CD4-positive, alpha-beta T cell treated with Interleukin-2 at 100 ng/mL for 4 hours (primary cell): ENCODE results near the gene RNF39.
A peak's percentile ranks its signal among the peaks of the same experiment; 100 is the strongest.
"Not testable (repeated sequence)": the region's sequence is repeated elsewhere in the genome, so short reads cannot be mapped to it uniquely, and the experiment has no call there.

Experiments
- DNase-seq: peaks from one replicate; pipeline ENCODE4 v3.0.0-alpha.2; 2020; ENCODE audit warnings: low spot score

Gene RNF39

DNA sequence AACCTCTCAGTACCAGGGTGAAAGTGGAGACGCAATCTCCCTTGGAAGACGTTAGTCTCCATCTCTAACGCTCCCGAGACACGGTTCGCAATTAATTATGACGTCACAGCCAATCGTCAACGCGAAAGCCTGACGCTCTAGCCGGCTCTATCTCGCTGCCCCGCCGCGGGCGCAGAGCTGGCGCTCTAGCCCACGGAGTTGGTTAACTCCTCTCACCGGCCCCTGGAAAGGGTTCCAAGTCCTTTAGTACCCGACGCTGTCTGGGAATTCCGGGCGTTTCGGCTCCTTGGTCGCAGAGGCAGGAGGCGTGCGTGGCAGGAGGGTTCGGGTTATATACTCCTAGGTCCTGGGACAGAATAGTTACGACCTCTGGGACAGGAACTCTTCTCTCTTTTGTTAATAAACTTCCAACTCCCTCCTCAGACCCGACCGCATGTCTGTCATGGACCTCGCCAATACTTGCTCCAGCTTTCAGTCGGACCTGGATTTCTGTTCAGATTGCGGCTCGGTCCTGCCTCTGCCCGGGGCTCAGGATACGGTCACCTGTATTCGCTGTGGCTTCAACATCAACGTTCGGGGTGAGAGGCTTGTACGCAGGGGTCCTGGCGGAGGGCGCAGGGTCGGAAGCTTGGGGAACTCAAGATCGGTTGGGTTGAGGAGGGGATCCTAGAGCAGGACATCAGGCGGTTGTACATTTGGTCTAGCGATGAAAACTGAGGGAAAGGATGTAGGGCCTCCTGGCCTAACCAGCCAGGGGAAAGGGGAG lies 14.3 kb downstream of the RNF39 start, which contains the start of gene POLR1H:
Gene POLR1H, plus strand, starts transcription at position 174 of the 766 bp plus-strand sequence. Its CDS starts 260 bp downstream, at position 434.
- peak; percentile 94 for DNase-seq

DNA sequence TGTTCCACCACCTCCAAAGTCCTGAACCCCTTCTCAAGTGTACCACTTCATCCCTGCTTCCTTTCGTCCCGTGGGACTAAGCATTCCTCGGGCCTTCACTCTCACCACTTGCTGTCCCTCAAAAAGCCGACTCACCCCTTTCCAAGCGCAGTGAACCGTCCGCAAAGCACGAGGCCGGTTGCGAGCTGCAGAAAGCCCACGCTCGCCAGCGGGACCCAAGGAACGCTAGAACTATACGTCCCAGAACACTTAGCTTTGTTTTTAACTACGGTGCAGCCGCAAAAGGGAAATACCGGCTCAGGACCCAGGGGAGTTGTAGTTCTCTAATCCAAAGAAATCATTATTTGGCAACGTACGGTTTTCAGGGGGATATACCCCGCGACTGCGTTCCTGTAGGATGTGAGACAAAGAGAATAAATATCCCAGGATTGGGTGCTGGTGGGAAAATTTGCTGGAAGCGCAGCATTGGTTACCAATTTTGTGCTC lies 14.9 kb downstream of the RNF39 start:
- no peak for DNase-seq

DNA sequence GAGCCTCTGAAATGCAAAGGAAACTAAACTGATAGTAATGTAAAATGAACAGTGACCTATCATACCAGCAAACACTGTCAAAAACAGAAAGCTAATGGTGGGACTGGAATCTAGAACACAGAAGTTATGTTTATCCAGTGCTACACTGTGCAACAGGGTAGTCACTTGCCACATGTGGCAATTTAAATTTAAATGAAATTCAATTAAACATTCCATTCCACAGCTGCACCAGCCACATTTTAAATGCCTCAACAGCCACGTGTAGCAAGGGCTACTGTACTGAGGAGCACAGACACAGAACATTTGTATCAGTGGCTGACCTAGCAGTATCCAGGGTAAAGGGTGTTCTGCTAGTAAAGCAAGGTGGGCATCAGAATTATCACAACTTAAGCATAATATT lies 20.1 kb downstream of the RNF39 start:
- no peak for DNase-seq

DNA sequence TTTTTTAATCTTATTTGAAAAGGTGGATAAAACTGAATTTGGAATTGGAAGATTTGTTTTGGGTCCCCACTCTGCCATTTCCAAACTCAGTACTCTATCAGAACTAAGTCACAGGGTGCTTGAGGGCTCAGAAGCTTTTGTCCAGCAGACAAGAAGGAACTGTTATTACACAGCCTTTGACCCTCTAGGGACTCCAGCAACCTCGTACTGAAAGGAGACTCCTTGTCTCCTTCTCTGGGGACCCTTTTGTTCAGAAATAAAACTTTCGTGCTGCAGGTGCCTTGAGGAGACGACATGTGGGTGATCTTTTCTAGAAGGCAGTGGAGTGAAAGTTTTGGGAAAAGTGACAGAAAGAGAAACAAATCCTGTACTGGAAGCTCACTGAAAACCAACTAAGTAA lies 21.9 kb downstream of the RNF39 start:
- no peak for DNase-seq

DNA sequence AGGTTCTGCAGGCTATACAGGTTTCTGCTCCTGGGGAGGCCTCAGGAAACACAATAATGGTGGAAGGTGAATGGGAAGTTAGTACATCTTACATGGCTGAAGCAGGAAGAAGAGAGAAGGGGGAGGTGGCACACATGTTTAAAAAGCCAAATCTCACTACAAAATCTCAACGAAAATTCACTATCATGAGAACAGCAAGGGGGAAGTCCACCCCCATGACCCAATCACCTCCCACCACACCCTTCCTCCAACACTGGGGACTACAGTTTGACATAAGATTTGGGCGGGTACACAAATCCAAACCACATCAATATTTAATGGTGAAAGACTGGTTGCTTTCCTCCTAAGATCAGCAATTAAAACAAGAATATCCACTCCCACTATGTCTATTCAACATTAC lies 28.3 kb downstream of the RNF39 start:
- DNase-seq, result no peak

DNA sequence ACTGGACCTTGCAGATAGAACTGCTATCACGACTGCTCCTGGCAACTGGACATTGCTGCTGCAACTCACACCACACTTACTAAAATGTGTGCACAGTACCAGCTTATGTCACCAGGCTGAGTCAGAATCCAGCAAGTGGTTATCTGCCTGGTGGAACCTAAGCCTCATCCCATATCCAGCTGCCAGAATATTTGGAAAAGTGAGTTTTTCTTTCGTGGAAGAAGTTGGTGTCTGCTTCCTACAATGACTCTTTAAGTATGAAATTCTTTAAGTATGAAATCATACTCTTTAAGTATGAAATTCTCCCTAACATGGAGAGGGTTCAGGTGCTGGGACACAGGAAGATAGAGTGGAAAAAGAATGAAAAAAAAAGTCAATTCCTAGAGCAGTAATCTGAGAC lies 30.9 kb downstream of the RNF39 start:
- DNase-seq, result no peak

DNA sequence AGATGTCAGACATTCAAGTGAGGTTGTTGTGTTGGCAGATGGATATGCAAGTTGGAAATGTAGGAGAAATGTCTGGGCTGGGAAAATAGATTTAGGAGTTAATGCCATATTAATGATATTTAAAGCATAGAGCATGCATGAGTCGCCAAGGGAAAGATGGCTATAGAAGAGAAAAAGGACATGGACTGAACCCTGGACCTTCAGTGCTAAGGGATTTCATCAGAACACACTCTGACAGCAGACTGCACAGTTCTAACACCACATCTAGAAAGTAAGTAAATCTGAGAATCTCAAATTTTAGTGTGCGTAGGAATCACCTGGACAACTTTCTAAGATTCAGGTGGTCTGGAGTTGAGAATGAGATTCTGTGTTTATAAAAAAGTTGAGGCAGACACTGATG lies 31.8 kb downstream of the RNF39 start:
- no peak for DNase-seq

DNA sequence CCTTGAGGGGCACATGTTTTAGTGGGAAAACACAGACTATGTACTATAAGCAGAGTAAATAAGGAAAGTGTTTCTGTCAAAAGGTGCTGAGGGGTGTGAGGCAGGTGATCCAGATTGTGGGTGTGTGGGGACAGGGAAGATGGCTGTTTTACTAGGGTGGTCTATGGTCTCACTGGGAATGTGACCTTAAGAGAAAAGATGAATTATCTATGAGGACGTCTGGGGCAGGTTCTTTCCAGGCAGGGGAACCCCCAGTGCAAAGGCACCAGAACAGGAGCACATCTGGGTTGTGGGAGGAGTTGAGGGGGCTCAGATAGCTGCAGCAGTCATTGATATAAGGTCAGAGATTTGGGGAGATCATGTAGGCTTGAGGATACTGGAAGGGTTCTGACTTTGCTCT lies 32.7 kb downstream of the RNF39 start:
- no peak for DNase-seq

DNA sequence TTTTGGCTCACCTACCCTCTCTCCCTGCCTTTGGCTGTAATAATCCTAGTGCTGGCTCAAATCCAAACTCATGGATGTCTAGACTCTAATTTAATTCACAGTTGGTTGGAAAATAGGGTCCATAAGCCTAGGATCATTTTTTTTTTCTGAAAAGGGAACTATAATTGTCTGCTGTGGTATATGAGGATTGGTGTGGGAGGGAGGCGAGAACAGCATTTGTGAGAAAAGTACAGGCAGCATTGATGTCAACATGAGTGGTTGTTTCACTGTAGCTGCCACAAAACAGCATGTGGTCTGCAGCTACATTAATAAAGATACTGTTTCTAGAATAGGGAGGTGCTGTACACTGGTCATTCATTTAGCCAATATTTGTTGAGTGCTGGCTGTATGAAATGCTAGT lies 33.1 kb downstream of the RNF39 start:
- no peak for DNase-seq

DNA sequence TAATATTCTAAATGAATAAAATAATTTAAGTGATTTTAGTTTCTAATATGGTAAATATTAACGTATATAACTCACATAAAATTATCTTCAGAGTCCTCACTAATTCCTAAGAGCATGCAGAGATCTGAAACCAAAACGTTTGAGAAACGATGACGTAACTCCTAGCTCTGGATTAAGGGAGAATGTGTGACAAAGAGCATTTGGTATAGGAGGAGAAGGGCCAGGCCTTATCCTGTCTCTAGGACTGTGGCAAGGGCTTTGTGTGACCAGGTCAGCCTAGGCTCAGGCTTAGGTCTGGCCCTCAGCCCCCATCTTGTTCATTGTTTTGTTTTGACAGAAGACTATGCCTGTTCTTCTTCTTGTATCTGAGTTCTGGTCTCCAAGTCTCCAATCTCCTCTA lies 33.7 kb downstream of the RNF39 start:
- DNase-seq, result no peak

DNA sequence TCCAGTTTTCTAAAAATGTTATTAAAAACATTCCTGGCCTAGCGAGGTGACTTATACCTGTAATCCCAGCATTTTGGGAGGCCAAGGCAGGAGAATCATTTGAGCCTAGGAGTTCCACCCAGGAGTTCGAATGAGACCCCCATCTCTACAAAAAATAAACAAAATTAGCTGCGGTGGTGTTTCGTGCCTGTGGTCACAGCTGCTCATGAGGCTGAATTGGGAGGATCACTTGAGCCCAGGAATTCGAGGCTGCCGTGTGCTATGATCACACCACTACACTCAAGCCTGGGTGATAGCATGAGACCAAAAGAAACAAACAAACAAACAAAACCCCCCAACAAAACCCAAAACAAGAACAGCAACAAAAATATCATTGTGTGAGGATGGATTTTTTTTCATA lies 34.3 kb downstream of the RNF39 start:
- DNase-seq, result no peak

DNA sequence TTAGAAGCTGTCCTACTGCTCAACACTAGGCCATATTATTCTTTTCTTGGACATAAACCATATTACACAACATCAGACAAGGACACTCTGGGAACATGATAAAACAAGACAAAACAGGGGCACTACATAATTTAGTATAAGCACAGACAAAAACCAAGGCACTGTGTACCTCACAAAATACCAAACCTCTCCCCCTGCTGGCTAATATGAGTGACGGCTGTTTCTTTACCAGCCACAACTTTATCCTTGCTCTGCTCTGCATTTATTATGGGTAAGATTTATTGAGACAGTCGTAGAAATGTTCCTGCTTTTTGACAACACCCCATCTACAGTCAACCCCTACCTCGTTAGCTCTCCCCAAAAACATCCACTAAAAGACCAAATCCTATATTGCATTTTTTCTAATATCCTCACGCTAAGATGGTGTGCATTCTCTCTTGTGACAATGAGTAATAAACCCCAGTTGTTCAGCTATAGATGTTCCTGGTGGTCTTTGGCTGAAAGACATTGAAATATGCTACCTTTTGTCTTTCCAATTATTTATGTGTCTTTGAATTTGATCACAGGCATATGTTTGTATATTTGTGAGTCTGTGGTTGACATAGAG lies 38.3 kb downstream of the RNF39 start:
- no peak for DNase-seq

DNA sequence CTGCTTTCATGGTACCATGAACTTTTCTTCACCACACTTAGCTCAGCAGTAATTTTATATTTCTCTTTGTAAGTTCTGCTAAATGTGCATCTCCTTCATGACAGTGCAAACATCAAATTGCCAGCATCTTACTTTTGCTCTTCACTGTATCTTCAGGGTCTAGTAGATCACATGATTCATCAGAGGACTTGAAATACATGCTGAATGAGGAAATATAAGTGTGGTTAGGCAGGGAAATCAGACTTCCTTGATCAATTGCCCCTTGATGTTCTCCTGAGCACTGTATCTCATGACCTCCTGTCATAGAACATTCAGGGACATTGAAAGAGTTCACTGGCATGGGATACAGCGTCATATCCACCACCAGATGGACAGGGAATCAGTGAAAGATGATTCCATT lies 39.8 kb downstream of the RNF39 start:
- DNase-seq, result no peak

DNA sequence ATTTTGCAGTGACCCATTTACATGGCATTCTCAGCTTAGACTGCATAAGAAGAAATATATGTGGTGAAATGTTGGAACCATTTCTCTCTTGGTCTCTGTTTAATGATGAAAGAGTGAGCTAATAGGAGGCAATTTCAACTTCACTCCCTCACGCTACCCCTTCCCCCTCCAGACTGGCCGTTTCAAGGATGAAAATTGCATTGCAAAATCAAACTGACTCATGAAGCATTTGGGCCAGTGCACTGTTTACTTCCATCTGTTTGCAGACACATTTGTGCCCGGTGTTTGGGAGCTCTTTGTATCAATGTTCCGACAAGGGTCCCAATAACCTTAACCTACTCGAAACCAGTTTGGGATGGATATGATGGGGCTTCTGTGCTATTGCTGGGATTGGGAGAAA lies 42.1 kb downstream of the RNF39 start:
- not testable (repeated sequence) for DNase-seq

DNA sequence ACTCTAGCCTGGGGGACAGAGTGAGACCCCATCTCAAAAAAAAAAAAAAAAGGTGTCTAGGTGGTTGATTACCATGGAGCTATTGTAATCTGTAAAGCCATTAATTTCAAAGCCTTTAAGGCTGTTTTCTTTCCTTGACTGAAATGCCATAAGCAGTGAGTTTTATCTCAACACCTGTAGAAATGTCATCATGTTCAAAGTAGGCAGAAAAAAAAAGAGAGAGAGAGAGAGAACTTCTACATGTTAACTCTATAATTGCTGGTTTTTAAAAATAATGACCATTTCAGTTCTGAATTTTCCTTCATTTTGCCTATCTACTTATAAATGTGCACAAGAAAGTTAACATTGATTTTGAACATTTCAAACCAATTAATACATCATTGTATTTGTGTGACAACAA lies 44.2 kb downstream of the RNF39 start:
- DNase-seq, result no peak

DNA sequence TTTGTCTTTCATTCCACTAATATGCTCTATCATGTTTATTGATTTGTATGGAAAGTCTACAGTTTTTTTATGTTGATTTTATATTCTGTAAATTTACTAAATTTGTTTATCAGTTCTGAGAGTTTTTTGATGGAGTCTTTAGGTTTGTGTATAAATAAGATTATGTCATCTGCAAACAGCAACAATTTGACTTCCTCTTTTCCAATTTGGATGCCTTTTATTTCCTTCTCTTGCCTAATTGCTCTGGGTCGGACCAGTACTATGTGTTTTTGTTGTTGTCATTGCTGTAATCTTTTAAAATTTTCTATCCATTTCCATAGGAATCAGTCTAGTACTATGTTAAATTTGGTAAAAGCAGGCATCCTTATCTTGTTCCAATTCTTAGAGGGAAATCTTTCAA lies 46.0 kb downstream of the RNF39 start:
- no peak for DNase-seq

DNA sequence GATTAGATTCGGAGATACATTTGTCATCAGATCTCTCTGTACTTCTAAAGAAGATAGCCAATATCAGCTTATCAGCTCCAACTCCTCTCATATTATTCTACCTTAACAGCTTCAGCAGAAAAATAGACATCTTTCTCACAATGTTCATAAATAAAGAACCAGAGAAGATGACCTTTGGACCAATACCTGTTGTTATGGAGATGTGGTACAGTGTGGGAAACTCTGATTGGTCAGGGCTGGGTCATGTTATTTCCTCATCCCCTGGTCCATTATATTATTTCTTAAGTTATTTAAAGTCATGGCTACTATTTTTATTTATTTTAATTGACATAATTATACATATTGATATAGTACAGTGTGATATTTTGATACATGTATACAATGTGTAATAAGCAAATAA lies 50.4 kb downstream of the RNF39 start:
- no peak for DNase-seq

DNA sequence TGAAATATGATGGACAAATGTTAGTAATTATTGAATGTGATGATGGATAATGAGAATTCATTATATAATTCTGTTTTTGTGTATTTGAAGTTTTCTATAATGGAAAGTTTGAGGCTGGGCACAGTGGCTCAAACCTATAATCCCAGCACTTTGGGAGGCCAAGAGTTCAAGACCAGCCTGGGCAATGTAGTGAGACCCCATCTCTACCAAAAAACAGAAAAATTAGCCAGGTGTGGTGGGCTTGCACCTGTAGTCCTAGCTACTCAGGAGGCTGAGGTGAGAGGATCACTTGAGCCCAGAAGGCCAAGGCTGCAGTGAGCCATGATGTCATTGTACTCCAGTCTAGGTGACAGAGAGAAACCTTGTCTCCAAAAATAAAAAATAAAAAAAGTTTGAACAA lies 52.9 kb downstream of the RNF39 start:
- not testable (repeated sequence) for DNase-seq

DNA sequence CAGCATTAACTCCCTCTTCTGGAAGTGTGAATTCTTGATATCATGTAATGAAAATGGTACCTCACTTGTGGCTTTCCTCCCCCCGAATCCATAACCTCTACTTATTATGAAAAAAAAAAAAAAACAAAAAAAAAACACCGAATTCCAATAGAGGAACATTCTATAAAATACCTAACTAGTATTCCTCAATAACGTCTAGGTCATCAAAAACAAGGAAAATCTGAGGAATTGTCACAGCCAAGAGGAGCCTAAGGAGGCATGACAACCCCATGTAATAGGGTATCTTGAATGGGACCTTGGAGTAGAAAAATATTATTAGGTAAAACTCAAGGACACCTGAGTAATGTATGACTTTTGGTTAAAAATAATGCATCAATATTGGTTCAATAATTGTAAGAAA lies 53.4 kb downstream of the RNF39 start:
- DNase-seq, result no peak

DNA sequence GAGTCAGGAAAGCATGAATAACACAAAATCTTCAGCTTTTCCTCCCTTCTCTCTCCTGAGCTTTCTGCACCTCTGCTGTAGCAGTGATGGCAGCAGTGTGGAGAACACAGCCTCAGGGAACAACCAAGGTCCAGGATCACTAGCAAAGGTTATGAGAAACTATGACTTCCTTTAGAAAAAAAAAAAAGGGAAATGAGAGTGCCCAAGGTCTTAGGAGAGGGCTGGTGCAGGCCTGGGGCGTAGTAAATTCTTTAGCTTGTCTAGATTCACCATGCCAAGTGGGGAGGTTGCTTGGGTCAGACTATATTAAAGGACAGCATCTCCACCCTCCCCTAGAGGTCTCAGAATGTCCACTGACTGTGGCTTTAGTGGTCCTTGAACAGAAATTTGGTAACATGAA lies 54.9 kb downstream of the RNF39 start:
- no peak for DNase-seq
